HepG2 (cell line): ENCODE measurements around the gene HECTD3. TPM values are rescaled to one million over a fixed set of nuclear protein-coding genes. Genes with fewer than 3 reads are reported as not detected.
A peak's percentile ranks its signal among the peaks of the same experiment; 100 is the strongest.

Source experiments
- CENPT ChIP-seq: sonication (generic); formaldehyde crosslinking; IDR thresholded peaks from 2 replicates; pipeline ENCODE4 v1.8.0; 2022; ENCODE audit warnings: low read depth, mild to moderate bottlenecking, moderate library complexity, missing genetic modification reagents
- CENPX ChIP-seq: sonication (generic); formaldehyde crosslinking; IDR thresholded peaks from 2 replicates; pipeline ENCODE4 v1.9.0; 2021; ENCODE audit warnings: mild to moderate bottlenecking, missing genetic modification reagents, moderate library complexity
- MTERF4 ChIP-seq: sonication (generic); formaldehyde crosslinking; IDR thresholded peaks from 2 replicates; pipeline ENCODE4 v1.8.0; 2023; ENCODE audit warnings: mild to moderate bottlenecking, missing genetic modification reagents
- MTF1 ChIP-seq: sonication (generic); formaldehyde crosslinking; IDR thresholded peaks from 2 replicates; pipeline ENCODE4 v1.5.0; 2020; ENCODE audit warnings: missing genetic modification reagents
- MXD1 ChIP-seq: sonication (generic); formaldehyde crosslinking; IDR thresholded peaks from 2 replicates; pipeline ENCODE4 v1.4.0; 2020; ENCODE audit warnings: mild to moderate bottlenecking, missing genetic modification reagents
- MYC ChIP-seq: sonication (generic); formaldehyde crosslinking; IDR thresholded peaks from 2 replicates; pipeline ENCODE4 v1.9.0; 2021; ENCODE audit warnings: missing genetic modification reagents, borderline replicate concordance
- NCOA2 ChIP-seq: sonication (generic); formaldehyde crosslinking; IDR thresholded peaks from 2 replicates; pipeline ENCODE4 v1.8.0; 2022; ENCODE audit warnings: inconsistent platforms
- RBFOX2 ChIP-seq: fragments of 200-400 bp; formaldehyde crosslinking; IDR thresholded peaks from 2 replicates; pipeline ENCODE4 v1.6.1; 2017; ENCODE audit warnings: low read depth, mild to moderate bottlenecking, low read length
- RFX5 ChIP-seq: IDR thresholded peaks from 2 replicates; pipeline ENCODE4 v1.6.1; 2011; ENCODE audit warnings: low read depth, low read length, improper control_type of control experiment
- RXRB ChIP-seq: IDR thresholded peaks from 2 replicates; pipeline ENCODE4 v1.6.1; 2016; ENCODE audit warnings: borderline replicate concordance, missing genetic modification reagents, missing compliant biosample characterization
- SETDB1 ChIP-seq: sonication (generic); formaldehyde crosslinking; IDR thresholded peaks from 2 replicates; pipeline ENCODE4 v1.5.1; 2020; ENCODE audit warnings: missing genetic modification reagents, mild to moderate bottlenecking, borderline replicate concordance
- ZNF10 ChIP-seq: sonication (generic); formaldehyde crosslinking; IDR thresholded peaks from 2 replicates; pipeline ENCODE4 v1.4.0; 2020; ENCODE audit warnings: mild to moderate bottlenecking, low read depth, missing genetic modification reagents, borderline replicate concordance
- ZNF235 ChIP-seq: sonication (generic); formaldehyde crosslinking; IDR thresholded peaks from 2 replicates; pipeline ENCODE4 v1.8.1; 2023; ENCODE audit warnings: mild to moderate bottlenecking, missing genetic modification reagents, borderline replicate concordance
- ZNF326 ChIP-seq: sonication (generic); formaldehyde crosslinking; IDR thresholded peaks from 2 replicates; pipeline ENCODE4 v1.4.0; 2020; ENCODE audit warnings: missing genetic modification reagents, borderline replicate concordance
- polyA plus RNA-seq, 8 experiments: library from polyadenylated mRNA; depleted of rRNA in 3 of 8; stranded (reverse) in 7 of 8; unstranded in 1 of 8; fragments of >200 nt; fragmentation: Illumina TruSeq in 4 of 8; extraction: Trizol in 4 of 8; gene quantifications; 2 replicates each; pipeline versions ENCODE4 v1.2.1 to v1.2.3, GENCODE V29; 2011 to 2016; ENCODE audit warnings: low read depth in 4 of 8, missing spikeins in 1 of 8, mixed read lengths in 1 of 8; ENCODE audit not compliant: insufficient read depth in 1 of 8
- total RNA-seq, 5 experiments: library from RNA; depleted of rRNA; stranded (reverse); fragments of >200 nt; fragmentation: Illumina TruSeq; extraction: Trizol; gene quantifications; 2 replicates each; pipeline ENCODE4 v1.2.3, GENCODE V29; 2016; ENCODE audit warnings: low read depth in 1 of 5
- TF ChIP-seq, protein P1 (sequence below): sonication (generic); formaldehyde crosslinking; IDR thresholded peaks from 2 replicates; pipeline ENCODE4 v1.8.1; 2023; ENCODE audit warnings: mild to moderate bottlenecking, moderate library complexity, missing genetic modification reagents
- TF ChIP-seq, protein P2 (sequence below), 2 experiments: sonication (generic) in 1 of 2; formaldehyde crosslinking in 1 of 2; IDR thresholded peaks; 2 replicates each; pipeline versions ENCODE4 v1.4.0 to v1.6.1; 2016 to 2020; ENCODE audit warnings: borderline replicate concordance in 1 of 2, low read depth in 1 of 2, mild to moderate bottlenecking in 1 of 2, missing genetic modification reagents in 1 of 2
- TF ChIP-seq, protein P3 (sequence below): sonication (generic); formaldehyde crosslinking; IDR thresholded peaks from 2 replicates; pipeline ENCODE4 v1.4.0; 2020; ENCODE audit warnings: missing genetic modification reagents

Gene HECTD3
- total and polyA plus RNA-seq, 2 of the 13 experiments (the other 11 are each of a cell fraction or from before 2014, with no cell fraction given): 18.6 to 24.5 TPM

DNA sequence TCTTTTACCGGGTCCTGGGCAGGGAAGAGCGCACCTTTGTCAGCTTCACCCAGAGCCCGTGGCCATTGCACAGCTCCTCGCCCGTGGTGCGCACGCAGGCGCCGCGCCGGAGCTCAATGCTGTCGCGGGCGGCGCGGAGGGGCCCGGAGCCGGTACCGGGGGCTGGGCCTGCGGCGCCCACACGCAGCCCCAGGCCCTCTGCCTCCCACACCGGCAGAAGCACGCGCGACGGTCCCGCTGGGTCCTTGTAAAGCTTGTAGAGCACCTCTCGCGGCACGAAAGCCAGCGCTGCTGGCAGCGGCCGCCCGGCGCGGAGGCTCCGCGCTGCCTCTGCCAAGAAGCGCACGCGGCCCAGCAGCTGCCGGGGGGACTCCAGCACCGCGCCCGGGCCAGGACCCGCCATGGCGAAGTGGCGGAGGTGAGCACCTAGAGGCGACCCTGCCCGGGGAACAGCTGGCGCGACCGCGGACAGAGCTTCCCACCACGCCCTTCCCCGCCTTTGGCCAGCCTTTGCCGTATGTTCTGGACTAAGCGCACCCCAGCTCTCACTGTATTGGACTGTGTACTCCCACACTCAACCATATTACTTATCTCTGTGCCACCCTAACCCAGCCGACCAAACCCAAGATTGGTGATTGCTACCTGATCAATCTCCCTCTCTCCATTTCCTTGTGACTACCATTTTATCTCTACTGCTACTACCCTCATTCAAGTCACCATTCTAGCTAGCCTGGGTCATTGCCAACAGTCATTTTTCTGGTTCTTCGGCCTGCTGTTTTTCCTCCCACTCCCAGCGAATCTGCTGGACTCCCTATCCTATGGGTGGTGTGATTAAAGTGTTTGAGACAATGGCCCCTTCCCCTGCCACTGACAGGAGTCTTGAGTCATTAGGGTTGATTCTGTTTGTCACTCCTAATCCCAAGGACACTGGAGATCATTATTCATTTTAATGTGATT lies at the start of gene HECTD3 (continued):
- TF ChIP-seq, protein P1, sequence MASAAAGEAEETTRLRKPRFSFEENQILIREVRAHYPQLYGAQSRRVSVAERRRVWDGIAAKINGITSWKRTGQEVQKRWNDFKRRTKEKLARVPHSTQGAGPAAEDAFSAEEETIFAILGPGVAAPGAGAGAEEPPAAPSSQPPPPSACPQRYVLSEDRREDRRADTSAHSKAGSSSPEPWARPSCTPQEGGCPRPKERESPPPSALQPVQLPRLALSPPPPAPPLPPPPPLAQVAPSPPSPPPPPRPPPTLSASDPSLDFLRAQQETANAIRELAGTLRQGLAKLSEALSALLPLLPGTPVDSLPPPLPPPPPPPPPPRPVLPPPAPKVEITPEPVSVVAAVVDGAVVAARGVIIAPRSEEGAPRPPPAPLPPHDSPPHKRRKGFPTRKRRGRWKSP (CRISPR knock-in tag): peak; percentile 26; the same call in 1 of the 2 replicates
- no peak for TF ChIP-seq RXRB
- TF ChIP-seq NCOA2 (CRISPR knock-in tag): no peak
- no peak for TF ChIP-seq CENPX (CRISPR knock-in tag)
- no peak for TF ChIP-seq ZNF326 (CRISPR knock-in tag)
- TF ChIP-seq, protein P2, sequence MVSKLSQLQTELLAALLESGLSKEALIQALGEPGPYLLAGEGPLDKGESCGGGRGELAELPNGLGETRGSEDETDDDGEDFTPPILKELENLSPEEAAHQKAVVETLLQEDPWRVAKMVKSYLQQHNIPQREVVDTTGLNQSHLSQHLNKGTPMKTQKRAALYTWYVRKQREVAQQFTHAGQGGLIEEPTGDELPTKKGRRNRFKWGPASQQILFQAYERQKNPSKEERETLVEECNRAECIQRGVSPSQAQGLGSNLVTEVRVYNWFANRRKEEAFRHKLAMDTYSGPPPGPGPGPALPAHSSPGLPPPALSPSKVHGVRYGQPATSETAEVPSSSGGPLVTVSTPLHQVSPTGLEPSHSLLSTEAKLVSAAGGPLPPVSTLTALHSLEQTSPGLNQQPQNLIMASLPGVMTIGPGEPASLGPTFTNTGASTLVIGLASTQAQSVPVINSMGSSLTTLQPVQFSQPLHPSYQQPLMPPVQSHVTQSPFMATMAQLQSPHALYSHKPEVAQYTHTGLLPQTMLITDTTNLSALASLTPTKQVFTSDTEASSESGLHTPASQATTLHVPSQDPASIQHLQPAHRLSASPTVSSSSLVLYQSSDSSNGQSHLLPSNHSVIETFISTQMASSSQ (IDR thresholded peaks at IDR 0.05; ENCODE audit: low read depth): no peak
- TF ChIP-seq, protein P2 (CRISPR knock-in tag; IDR thresholded peaks at IDR 0.05; ENCODE audit: borderline replicate concordance): no peak
- peak; percentile 75; the same call in 1 of the 2 replicates for TF ChIP-seq MYC (CRISPR knock-in tag)
- TF ChIP-seq, protein P3, sequence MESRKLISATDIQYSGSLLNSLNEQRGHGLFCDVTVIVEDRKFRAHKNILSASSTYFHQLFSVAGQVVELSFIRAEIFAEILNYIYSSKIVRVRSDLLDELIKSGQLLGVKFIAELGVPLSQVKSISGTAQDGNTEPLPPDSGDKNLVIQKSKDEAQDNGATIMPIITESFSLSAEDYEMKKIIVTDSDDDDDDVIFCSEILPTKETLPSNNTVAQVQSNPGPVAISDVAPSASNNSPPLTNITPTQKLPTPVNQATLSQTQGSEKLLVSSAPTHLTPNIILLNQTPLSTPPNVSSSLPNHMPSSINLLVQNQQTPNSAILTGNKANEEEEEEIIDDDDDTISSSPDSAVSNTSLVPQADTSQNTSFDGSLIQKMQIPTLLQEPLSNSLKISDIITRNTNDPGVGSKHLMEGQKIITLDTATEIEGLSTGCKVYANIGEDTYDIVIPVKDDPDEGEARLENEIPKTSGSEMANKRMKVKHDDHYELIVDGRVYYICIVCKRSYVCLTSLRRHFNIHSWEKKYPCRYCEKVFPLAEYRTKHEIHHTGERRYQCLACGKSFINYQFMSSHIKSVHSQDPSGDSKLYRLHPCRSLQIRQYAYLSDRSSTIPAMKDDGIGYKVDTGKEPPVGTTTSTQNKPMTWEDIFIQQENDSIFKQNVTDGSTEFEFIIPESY (CRISPR knock-in tag): no peak
- TF ChIP-seq ZNF235 (CRISPR knock-in tag): peak; percentile 57; the same call in 1 of the 2 replicates
- TF ChIP-seq ZNF10: no peak
- TF ChIP-seq RBFOX2: peak; percentile 79
- no peak for TF ChIP-seq CENPT (CRISPR knock-in tag)
- no peak for TF ChIP-seq SETDB1 (CRISPR knock-in tag)
- TF ChIP-seq RFX5: no peak
- TF ChIP-seq MTF1: no peak
- peak; percentile 69 for TF ChIP-seq MXD1 (CRISPR knock-in tag)
- TF ChIP-seq MTERF4 (CRISPR knock-in tag): peak; percentile 61; the same call in 1 of the 2 replicates
